Lower leg skin (tissue), 4 donors: Measurements from ENCODE around the gene PAX5. TPM values are rescaled to one million over a fixed set of nuclear protein-coding genes. Genes with fewer than 3 reads are reported as not detected.
A peak's percentile ranks its signal among the peaks of the same experiment; 100 is the strongest.

Experiments used
- DNase-seq, 2 donors: peaks; one replicate each; pipeline ENCODE4 v3.0.0-alpha.2; 2019; ENCODE audit warnings: low spot score in 2 of 2
- H3K4me3 ChIP-seq: fragments of 200-600 bp; sonication (generic); 2 replicates; pipeline ENCODE4 v1.5.1; 2017; ENCODE audit warnings: mild to moderate bottlenecking, low read depth; ENCODE audit not compliant: poor library complexity, severe bottlenecking
- POLR2A ChIP-seq, 2 donors: fragments of 450-650 bp; IDR thresholded peaks; one replicate each; pipeline ENCODE4 v1.6.1; 2016 to 2017; ENCODE audit warnings: antibody characterized with exemption in 2 of 2, mild to moderate bottlenecking in 1 of 2, moderate library complexity in 1 of 2
- WGBS, 2 donors: methylation state at CpG; one replicate each; pipeline ENCODE4 v1.1.5; 2018; 5-methylcytosine and 5-hydroxymethylcytosine counted together
- intact Hi-C: fragments of 100-400 bp; cut with DNase I; formaldehyde crosslinking; loops from one replicate; pipeline ENCODE4 v1.15.0; 2023; ENCODE audit warnings: low total_unique reads
- total RNA-seq, 4 donors: library from RNA; depleted of rRNA; stranded (reverse); fragments of >200 nt; gene quantifications; one replicate each; pipeline ENCODE4 v1.1.0, GENCODE V29; 2016
- TF ChIP-seq, protein P1 (sequence below), 3 donors: fragments of 450-650 bp; IDR thresholded peaks; one replicate each; pipeline ENCODE4 v1.5.1; 2016; ENCODE audit warnings: antibody characterized with exemption in 3 of 3, mild to moderate bottlenecking in 3 of 3, moderate library complexity in 2 of 3

Gene PAX5
- total RNA-seq, 4 donors from 2014 or later: 0.02 to 0.08 (median 0.03) TPM; not detected in 1

GRCh38 chr9:36798350-36799065 lies 235.6 kb downstream of the PAX5 start:
- 63 to 72% methylated on average over 6 of the region's 6 CpGs for WGBS, 2 donors
- intact Hi-C loops: no loop called here

GRCh38 chr9:36797471-36798220 lies 236.4 kb downstream of the PAX5 start:
- peak in 1 of 2 donors; percentile 61 for DNase-seq
- TF ChIP-seq POLR2A (IDR thresholded peaks at IDR 0.05): no peak
- TF ChIP-seq, protein P1, sequence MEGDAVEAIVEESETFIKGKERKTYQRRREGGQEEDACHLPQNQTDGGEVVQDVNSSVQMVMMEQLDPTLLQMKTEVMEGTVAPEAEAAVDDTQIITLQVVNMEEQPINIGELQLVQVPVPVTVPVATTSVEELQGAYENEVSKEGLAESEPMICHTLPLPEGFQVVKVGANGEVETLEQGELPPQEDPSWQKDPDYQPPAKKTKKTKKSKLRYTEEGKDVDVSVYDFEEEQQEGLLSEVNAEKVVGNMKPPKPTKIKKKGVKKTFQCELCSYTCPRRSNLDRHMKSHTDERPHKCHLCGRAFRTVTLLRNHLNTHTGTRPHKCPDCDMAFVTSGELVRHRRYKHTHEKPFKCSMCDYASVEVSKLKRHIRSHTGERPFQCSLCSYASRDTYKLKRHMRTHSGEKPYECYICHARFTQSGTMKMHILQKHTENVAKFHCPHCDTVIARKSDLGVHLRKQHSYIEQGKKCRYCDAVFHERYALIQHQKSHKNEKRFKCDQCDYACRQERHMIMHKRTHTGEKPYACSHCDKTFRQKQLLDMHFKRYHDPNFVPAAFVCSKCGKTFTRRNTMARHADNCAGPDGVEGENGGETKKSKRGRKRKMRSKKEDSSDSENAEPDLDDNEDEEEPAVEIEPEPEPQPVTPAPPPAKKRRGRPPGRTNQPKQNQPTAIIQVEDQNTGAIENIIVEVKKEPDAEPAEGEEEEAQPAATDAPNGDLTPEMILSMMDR (IDR thresholded peaks at IDR 0.05): no peak
- H3K4me3 ChIP-seq: no peak overlapping the region
- intact Hi-C loops: no loop called here
- WGBS, 2 donors: 86 to 91% methylated on average over 14 to 17 of the region's 17 CpGs

More at GRCh38 chr9:36798350-36799065, 235.6 kb downstream of the PAX5 start:
- H3K4me3 ChIP-seq: no peak overlapping the region
- TF ChIP-seq, protein P1 (IDR thresholded peaks at IDR 0.05): no peak
- DNase-seq: peak in 1 of 2 donors; percentile 29

DNA sequence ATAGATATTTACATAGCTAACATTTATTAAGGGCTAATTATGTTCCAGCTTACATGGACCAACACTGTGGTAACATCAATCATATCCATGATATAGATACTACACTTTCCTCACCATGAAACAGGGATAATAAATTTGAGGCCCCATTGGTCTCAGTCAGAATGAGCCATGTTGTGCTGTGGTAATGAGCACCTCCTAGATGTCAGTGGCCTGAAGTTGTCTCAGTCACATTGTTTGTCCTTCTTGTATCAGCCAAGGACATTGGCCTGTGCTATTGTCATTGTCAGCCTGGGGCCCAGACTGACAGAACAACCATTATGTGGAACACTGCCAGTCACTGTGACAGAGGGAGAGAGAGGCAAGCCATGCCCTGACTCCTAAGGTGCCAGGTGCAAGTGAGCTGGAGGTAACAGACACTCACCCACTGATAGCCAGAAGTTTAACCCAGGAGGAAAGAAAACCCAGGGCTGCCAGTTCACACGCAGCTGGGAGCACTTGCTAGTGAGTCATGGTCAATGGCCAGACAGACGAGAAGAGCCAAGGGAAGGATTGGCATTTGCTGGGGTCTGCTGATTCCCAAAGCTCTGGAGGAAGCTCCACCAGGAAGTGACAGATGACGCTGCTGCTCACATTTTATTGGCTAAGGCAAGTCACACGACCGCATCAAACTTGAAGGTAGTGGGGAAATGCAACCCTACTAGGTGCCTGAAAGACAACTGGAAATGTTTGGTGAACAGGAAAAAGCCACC lies 237.2 kb downstream of the PAX5 start:
- H3K4me3 ChIP-seq: no peak overlapping the region
- DNase-seq: peak in 1 of 2 donors; percentile 31
- no peak for TF ChIP-seq POLR2A (IDR thresholded peaks at IDR 0.05)
- TF ChIP-seq, protein P1 (IDR thresholded peaks at IDR 0.05): no peak
- 60 to 81% methylated on average over 5 of the region's 5 CpGs for WGBS, 2 donors
- intact Hi-C loops: no loop called here

DNA sequence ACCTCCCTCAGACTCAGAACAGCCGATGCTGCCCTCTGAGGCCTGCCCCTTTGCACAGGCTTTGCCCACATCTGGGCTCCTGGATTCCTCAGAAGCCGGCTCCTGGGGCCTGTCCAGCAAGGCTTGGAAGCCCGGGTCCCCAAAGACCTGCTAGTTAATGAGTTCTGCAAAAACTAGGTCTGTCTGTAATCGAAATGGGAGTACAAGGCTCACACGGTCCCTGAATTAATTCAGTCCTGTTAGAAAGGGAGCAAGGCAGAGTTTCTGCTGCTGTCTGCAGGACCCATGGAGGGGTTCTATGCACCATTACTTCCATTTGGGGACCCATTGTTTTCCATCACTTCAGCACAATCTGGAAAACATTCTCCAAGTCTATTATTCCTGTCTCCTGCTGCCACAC lies 239.6 kb downstream of the PAX5 start:
- TF ChIP-seq, protein P1 (IDR thresholded peaks at IDR 0.05): no peak
- TF ChIP-seq POLR2A (IDR thresholded peaks at IDR 0.05): no peak
- 72 to 81% methylated on average over 5 of the region's 5 CpGs for WGBS, 2 donors
- intact Hi-C loops: no loop called here
- H3K4me3 ChIP-seq: no peak overlapping the region
- no peak for DNase-seq

GRCh38 chr9:36793277-36793676 lies 240.8 kb downstream of the PAX5 start:
- 69 to 89% methylated on average over 2 of the region's 2 CpGs for WGBS, 2 donors
- no peak for DNase-seq
- H3K4me3 ChIP-seq: no peak overlapping the region
- intact Hi-C loops: no loop called here
- TF ChIP-seq, protein P1 (IDR thresholded peaks at IDR 0.05): no peak
- no peak for TF ChIP-seq POLR2A (IDR thresholded peaks at IDR 0.05)
